ENCODE data around the gene ULK3.

ULK3 gene

DNA sequence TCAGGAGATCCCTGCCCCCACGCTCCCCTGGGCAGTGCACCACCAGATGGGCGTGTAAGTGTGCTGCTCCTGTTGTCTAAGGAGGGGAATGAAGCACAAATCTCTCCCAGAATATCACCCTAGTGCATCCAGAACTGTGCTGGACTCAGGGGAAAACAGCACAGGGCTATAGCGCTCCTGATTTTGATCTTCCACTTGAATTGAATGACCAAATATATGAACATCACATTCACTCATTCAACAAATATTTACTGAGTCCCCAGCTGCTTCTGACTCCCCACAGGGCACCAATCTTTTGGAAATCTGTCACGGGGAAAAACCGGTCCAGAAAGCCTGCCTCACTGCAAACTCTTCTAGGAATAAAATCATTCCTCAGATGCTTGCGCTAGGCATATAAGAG lies 14.1 kb downstream of the ULK3 start:
- Histone ChIP-seq H4K20me1 (peaks cover 0 to 20% (median 3%) of the 10 kb centered on the region in 11 experiments; a peak in 9 of 22 replicates), H3K4me2 (no peak overlapping the region), H3K36me3 (no peaks in the 10 kb centered on the region), H3K9me3 (replicated peaks in 1 of 11) (no peaks in the 10 kb centered on the region), H3K27ac (no peak overlapping the region), H3K27me3 (peaks cover 0 to 12% (median 5%) of the 10 kb centered on the region in 11 experiments; a peak in 8 of 22 replicates), H3K4me1 (peaks cover 22 to 36% (median 32%) of the 10 kb centered on the region in 10 experiments), H3K4me3 (no peak overlapping the region), H3K9ac (no peak overlapping the region)
- TF ChIP-seq Cebpa-rat (IDR thresholded peaks at IDR 0.05) = no peak

DNA sequence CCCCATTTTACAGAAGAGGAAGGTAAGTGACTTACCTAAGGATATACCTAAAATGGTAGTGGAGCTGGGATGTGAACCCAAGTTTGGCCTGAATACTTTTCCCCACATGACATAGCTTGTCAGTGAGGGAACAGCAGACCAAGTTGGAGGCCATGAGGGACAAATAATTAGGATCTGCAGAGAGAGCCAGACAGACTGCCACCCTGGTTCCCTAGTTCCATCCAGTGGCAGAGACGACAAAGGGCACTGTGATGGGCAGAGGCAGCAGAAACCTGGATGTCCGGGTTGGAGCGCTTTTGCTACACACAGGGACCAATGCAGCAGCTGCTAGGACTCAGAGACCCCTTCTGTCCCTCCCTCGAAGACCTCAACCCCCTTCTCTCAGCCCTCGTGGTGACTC lies 15.3 kb downstream of the ULK3 start:
- no peak overlapping the region for H3K4me3 ChIP-seq
- no peak overlapping the region for H3K9ac ChIP-seq
- no peak overlapping the region for H3K27ac ChIP-seq
- peaks cover 16 to 29% (median 23%) of the 10 kb centered on the region in 10 experiments for H3K4me1 ChIP-seq
- peaks cover 0 to 18% (median 0%) of the 10 kb centered on the region in 11 experiments; a peak in 6 of 22 replicates for H4K20me1 ChIP-seq
- H3K4me2 ChIP-seq = no peak overlapping the region
- H3K9me3 ChIP-seq (replicated peaks in 1 of 11) = no peaks in the 10 kb centered on the region
- peaks cover 0 to 12% (median 5%) of the 10 kb centered on the region in 11 experiments; a peak in 8 of 22 replicates for H3K27me3 ChIP-seq
- no peak for TF ChIP-seq Cebpa-rat (IDR thresholded peaks at IDR 0.05)
- H3K36me3 ChIP-seq = no peaks in the 10 kb centered on the region

DNA sequence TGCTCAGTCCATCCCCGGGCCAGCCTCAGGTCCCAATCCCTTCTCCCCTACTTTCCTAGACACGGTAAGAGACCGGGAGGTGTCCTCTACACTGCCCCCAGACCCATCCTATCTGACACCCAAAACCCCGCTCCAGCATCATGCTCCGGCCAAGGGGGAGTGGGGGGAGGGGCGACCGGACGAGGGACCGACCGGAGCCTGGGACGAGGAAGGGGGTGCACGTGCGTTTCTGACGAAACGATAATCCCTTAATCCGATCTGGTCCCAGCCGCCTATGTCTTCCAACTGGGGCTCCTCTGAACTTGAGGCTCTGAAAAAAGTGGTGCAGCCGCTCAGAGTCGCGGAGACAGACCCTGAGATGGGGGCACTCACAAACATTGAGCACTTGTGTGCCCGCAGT lies 16.0 kb downstream of the ULK3 start:
- peaks cover 0 to 12% (median 5%) of the 10 kb centered on the region in 11 experiments; a peak in 8 of 22 replicates for H3K27me3 ChIP-seq
- H4K20me1 ChIP-seq = peaks cover 0 to 11% (median 0%) of the 10 kb centered on the region in 11 experiments; a peak in 6 of 22 replicates
- no peak overlapping the region for H3K27ac ChIP-seq
- no peak overlapping the region for H3K4me2 ChIP-seq
- peaks cover 10 to 26% (median 20%) of the 10 kb centered on the region in 10 experiments for H3K4me1 ChIP-seq
- TF ChIP-seq Cebpa-rat (IDR thresholded peaks at IDR 0.05) = no peak
- no peak overlapping the region for H3K4me3 ChIP-seq
- no peaks in the 10 kb centered on the region for H3K9me3 ChIP-seq (replicated peaks in 1 of 11)
- H3K9ac ChIP-seq = no peak overlapping the region
- no peaks in the 10 kb centered on the region for H3K36me3 ChIP-seq

DNA sequence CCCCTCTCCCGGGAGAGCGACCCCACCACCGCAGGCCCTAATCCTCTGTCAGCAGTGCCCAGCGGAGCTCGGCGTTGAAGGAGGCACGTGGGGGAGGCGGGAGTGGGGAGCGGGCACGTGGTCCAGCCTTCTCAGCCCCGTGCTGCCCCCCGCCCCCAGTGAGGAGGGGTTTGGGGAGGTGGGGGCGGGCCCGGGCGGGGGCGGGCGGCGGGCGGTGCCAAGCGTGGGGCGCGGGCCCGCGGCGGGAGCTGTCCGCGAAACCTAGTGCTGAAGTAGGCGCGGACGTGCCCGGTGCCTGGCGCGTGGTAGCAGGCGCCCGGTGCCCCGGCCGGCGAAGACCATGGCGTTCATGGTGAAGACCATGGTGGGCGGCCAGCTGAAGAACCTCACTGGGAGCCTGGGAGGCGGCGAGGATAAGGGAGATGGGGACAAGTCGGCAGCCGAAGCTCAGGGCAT lies 16.6 kb downstream of the ULK3 start, which contains the start of gene CPLX3:
Gene CPLX3 (plus strand): TSS at position 264 of the 456 bp plus-strand sequence. CDS start 77 bp downstream, at position 341.
- H3K4me2 ChIP-seq = no peak within 1 kb of the TSS
- peaks cover 0 to 12% (median 5%) of the 10 kb centered on the region in 11 experiments; a peak in 8 of 22 replicates for H3K27me3 ChIP-seq
- H3K9me3 ChIP-seq (replicated peaks in 1 of 11) = no peaks in the 10 kb centered on the region
- H3K4me3 ChIP-seq = no peak within 1 kb of the TSS
- no peak within 1 kb of the TSS for H3K9ac ChIP-seq
- peaks cover 0 to 12% (median 0%) of the 10 kb centered on the region in 11 experiments; a peak in 6 of 22 replicates for H4K20me1 ChIP-seq
- no peak for TF ChIP-seq Cebpa-rat (IDR thresholded peaks at IDR 0.05)
- no peak within 1 kb of the TSS for H3K27ac ChIP-seq
- no peaks in the 10 kb centered on the region for H3K36me3 ChIP-seq
- peaks cover 12 to 26% (median 20%) of the 10 kb centered on the region in 10 experiments for H3K4me1 ChIP-seq

DNA sequence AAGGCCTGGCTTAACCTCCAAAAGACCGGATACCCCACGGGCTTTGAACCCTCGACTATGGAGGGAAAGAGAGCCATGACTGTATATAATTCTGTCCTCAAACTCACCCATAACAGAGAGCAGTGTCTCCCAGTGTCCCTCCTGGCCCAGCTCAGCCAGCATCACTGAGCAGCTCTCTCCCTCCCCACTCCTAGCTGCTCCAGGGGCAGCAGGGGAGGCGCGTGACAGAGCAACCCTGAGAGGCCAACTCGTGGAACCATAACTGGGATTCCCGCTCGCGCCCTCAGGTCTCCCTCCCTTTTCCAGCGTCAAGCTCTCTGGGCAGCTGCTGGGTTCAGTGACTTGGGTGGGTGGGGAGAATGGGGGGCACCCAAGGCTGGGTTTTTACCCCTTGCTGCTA lies 17.1 kb downstream of the ULK3 start:
- no peaks in the 10 kb centered on the region for H3K36me3 ChIP-seq
- peaks cover 15 to 26% (median 20%) of the 10 kb centered on the region in 10 experiments for H3K4me1 ChIP-seq
- H3K9me3 ChIP-seq (replicated peaks in 1 of 11) = no peaks in the 10 kb centered on the region
- H4K20me1 ChIP-seq = peaks cover 0 to 17% (median 0%) of the 10 kb centered on the region in 11 experiments; a peak in 6 of 22 replicates
- no peak overlapping the region for H3K4me2 ChIP-seq
- H3K4me3 ChIP-seq = no peak overlapping the region
- no peak overlapping the region for H3K9ac ChIP-seq
- no peak overlapping the region for H3K27ac ChIP-seq
- no peak for TF ChIP-seq Cebpa-rat (IDR thresholded peaks at IDR 0.05)
- peaks cover 0 to 12% (median 5%) of the 10 kb centered on the region in 11 experiments; a peak in 8 of 22 replicates for H3K27me3 ChIP-seq

DNA sequence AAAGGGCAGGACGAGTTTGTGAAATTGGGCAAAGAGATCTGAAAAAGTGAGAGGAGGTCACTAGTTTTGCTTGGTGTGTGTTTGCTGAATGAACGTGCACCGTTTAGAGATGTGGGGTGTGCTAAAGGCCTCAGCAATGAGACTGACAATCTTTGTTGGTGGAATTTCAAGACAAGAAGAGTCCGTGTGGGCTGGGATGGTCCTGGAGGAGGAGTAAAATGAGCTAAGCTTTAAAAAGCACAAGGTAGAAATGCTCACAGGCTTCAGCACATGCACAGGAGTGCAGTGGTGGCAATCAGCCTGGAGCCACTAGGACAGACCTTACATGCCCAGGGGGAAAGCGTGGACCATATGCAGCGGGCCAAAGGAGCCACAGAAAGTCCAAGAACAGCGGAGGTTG lies 18.0 kb downstream of the ULK3 start:
- Histone ChIP-seq H3K4me1 (peaks cover 22 to 33% (median 28%) of the 10 kb centered on the region in 10 experiments), H3K36me3 (no peaks in the 10 kb centered on the region), H3K9ac (no peak overlapping the region), H3K27me3 (peaks cover 0 to 12% (median 5%) of the 10 kb centered on the region in 11 experiments; a peak in 8 of 22 replicates), H3K27ac (no peak overlapping the region), H4K20me1 (peaks cover 0 to 22% (median 0%) of the 10 kb centered on the region in 11 experiments; a peak in 6 of 22 replicates), H3K9me3 (replicated peaks in 1 of 11) (no peaks in the 10 kb centered on the region), H3K4me3 (no peak overlapping the region), H3K4me2 (no peak overlapping the region)
- TF ChIP-seq Cebpa-rat (IDR thresholded peaks at IDR 0.05) = no peak

DNA sequence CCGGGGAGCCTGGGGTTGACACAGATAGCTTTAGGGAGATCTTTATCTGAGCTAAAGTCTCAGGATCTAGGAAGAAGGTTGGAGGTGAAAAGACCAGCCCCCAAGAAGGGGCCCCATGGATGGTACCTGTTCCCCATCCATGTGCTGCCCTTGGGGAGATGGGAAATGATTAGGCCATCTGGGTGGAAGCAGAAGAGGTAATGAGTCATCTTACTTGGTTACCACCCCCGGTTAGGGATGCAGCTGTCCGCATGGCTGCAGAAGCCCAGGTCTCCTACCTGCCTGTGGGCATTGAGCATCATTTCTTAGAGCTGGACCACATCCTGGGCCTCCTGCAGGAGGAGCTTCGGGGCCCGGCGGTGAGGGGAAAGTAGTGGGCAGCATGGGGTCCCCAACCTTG lies 19.6 kb downstream of the ULK3 start:
- Histone ChIP-seq H3K4me2 (peak overlapping the region in 3 of 11 experiments; percentile 30 to 33 (median 32); a peak in 4 of 22 replicates), H3K27me3 (peaks cover 0 to 11% (median 5%) of the 10 kb centered on the region in 11 experiments; a peak in 8 of 22 replicates), H3K4me3 (no peak overlapping the region), H3K4me1 (peaks cover 33 to 50% (median 42%) of the 10 kb centered on the region in 10 experiments), H3K27ac (no peak overlapping the region), H3K9ac (no peak overlapping the region), H3K9me3 (replicated peaks in 1 of 11) (no peaks in the 10 kb centered on the region), H4K20me1 (peaks cover 0 to 15% (median 0%) of the 10 kb centered on the region in 11 experiments; a peak in 6 of 22 replicates), H3K36me3 (no peaks in the 10 kb centered on the region)
- TF ChIP-seq Cebpa-rat (IDR thresholded peaks at IDR 0.05) = no peak

DNA sequence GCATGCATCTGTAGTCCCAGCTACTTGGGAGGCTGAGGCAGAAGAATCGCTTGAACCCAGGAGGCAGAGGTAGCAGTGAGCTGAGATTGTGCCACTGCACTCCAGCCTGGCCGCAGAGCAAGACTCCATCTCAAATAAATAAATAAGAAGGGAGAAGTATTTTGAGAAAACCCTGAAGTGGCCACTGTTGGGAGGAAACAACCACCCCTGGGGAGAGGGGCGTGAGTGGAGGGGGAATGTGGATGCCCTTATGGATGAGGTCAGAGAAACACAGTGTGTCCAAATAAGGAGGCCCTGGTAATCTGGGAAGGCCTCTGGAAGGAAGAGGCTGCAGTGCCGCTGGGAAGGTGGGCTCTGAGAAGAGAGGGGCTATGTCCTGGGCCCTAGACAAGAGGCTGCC lies 20.7 kb downstream of the ULK3 start:
- Histone ChIP-seq H3K27me3 (peaks cover 0 to 10% (median 3%) of the 10 kb centered on the region in 11 experiments; a peak in 6 of 22 replicates), H3K9me3 (replicated peaks in 1 of 11) (no peaks in the 10 kb centered on the region), H4K20me1 (peaks cover 0 to 12% (median 0%) of the 10 kb centered on the region in 11 experiments; a peak in 4 of 22 replicates), H3K4me1 (peaks cover 36 to 61% (median 47%) of the 10 kb centered on the region in 10 experiments), H3K4me3 (no peak overlapping the region), H3K27ac (peak overlapping the region in 2 of 11 experiments; percentile 59 to 74; a peak in 2 of 22 replicates), H3K4me2 (peak overlapping the region in 7 of 11 experiments; percentile 64 to 77 (median 72); a peak in 7 of 22 replicates), H3K36me3 (no peaks in the 10 kb centered on the region), H3K9ac (0 out of 22 replicates have a peak overlapping the region, but pooled peaks of 1 of the 11 experiments have one; percentile 62)
- TF ChIP-seq Cebpa-rat (IDR thresholded peaks at IDR 0.05) = no peak

DNA sequence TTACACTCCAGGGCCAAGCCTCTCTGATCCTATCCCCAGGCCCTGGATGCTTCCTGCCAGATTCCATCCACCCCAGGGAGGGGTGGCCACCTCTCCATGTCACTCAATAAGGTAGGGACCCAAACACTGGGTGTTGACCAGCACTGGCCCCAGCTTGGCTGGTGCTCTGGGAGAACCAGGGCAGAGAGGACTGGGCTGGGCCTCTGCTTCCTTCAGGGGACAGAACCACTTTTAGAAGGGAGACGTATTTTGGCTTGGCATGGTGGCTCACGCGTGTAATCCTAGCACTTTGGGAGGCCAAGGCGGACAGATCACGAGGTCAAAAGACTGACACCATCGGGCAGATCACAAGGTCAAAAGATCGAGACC lies 21.2 kb downstream of the ULK3 start:
- Histone ChIP-seq H3K27ac (peak overlapping the region in 5 of 11 experiments; percentile 21 to 74 (median 59); a peak in 7 of 22 replicates), H3K9me3 (replicated peaks in 1 of 11) (no peaks in the 10 kb centered on the region), H3K27me3 (peaks cover 0 to 6% (median 0%) of the 10 kb centered on the region in 11 experiments; a peak in 6 of 22 replicates), H3K4me3 (no peak overlapping the region), H3K36me3 (no peaks in the 10 kb centered on the region), H4K20me1 (peaks cover 0 to 12% (median 0%) of the 10 kb centered on the region in 11 experiments; a peak in 4 of 22 replicates), H3K4me1 (peaks cover 36 to 64% (median 47%) of the 10 kb centered on the region in 10 experiments), H3K4me2 (peak overlapping the region; percentile 63 to 77 (median 69)), H3K9ac (peak overlapping the region in 3 of 11 experiments; percentile 28 to 62 (median 61); a peak in 4 of 22 replicates)
- no peak for TF ChIP-seq Cebpa-rat (IDR thresholded peaks at IDR 0.05)

All from BLaER1 treated with 17β-estradiol and CSF1 and Interleukin-3, amounts not matched to agents 10 nM and 100 nM (cell line).